HEK293 (cell line): ENCODE measurements around the gene FNDC3A.

Experiments
- CTCF ChIA-PET: fragments of 350-600 bp; formaldehyde crosslinking; extraction: SDS; loops from one replicate; lab custom pipeline; 2021; ENCODE audit warnings: antibody characterized with exemption; lab: Yijun Ruan, JAX
- POLR2A ChIA-PET: fragments of 300-600 bp; formaldehyde crosslinking; extraction: SDS; loops from one replicate; lab custom pipeline; 2020; ENCODE audit warnings: antibody characterized with exemption, inconsistent platforms; lab: Yijun Ruan, JAX
- H3K27ac ChIP-seq: fragments of 200-500 bp; sonication (Bioruptor generic); 2 replicates; pipeline ENCODE4 v1.5.1; 2014; ENCODE audit warnings: low read depth, low read length, control low read depth, inconsistent platforms; ENCODE audit errors: extremely low read depth
- H3K36me3 ChIP-seq, 2 experiments: fragments of 200-500 bp in 1 of 2; sonication (Bioruptor generic) in 1 of 2; 1 replicate in 1 of 2; 2 replicates in 1 of 2; pipeline ENCODE4 v1.5.1; 2014 to 2017; ENCODE audit warnings: inconsistent platforms in 2 of 2, low read length in 2 of 2; ENCODE audit not compliant: control insufficient read depth in 2 of 2, insufficient read depth in 1 of 2
- H3K4me1 ChIP-seq: fragments of 200-500 bp; sonication (Bioruptor generic); 2 replicates; pipeline ENCODE4 v1.5.1; 2014; ENCODE audit warnings: mild to moderate bottlenecking, low read length, inconsistent platforms; ENCODE audit not compliant: control insufficient read depth, insufficient read depth
- H3K4me3 ChIP-seq: 2 replicates; pipeline ENCODE4 v1.5.1; 2011; ENCODE audit warnings: low read depth, mild to moderate bottlenecking, control low read depth, low read length, moderate library complexity
- H3K9me3 ChIP-seq: fragments of 200-500 bp; sonication (Bioruptor generic); 2 replicates; pipeline ENCODE4 v1.5.1; 2014; ENCODE audit warnings: low read depth, low read length, inconsistent platforms; ENCODE audit not compliant: control insufficient read depth, insufficient read depth
- HOXC10 ChIP-seq: sonication (generic); formaldehyde crosslinking; IDR thresholded peaks from 2 replicates; pipeline ENCODE4 v1.8.1; 2023; ENCODE audit warnings: mild to moderate bottlenecking, missing genetic modification reagents
- KLF1 ChIP-seq: fragments of 450-650 bp; formaldehyde crosslinking; IDR thresholded peaks from 2 replicates; pipeline ENCODE4 v1.5.1; 2016; ENCODE audit warnings: missing biosample characterization, missing genetic modification characterization
- MEIS1 ChIP-seq: sonication (generic); formaldehyde crosslinking; IDR thresholded peaks from 2 replicates; pipeline ENCODE4 v1.8.1; 2022; ENCODE audit warnings: missing genetic modification reagents, mild to moderate bottlenecking, borderline replicate concordance
- PRDM1 ChIP-seq: fragments of 450-650 bp; formaldehyde crosslinking; IDR thresholded peaks from 2 replicates; pipeline ENCODE4; 2016; ENCODE audit warnings: missing biosample characterization, missing genetic modification characterization
- SP3 ChIP-seq: fragments of 450-650 bp; formaldehyde crosslinking; IDR thresholded peaks from 2 replicates; pipeline ENCODE4 v1.5.1; 2016; ENCODE audit warnings: missing biosample characterization, missing genetic modification characterization
- WT1 ChIP-seq: fragments of 450-650 bp; formaldehyde crosslinking; IDR thresholded peaks from 2 replicates; pipeline ENCODE4 v1.5.1; 2016; ENCODE audit warnings: missing biosample characterization, missing genetic modification characterization
- ZFHX2 ChIP-seq: fragments of 450-650 bp; formaldehyde crosslinking; conservative IDR thresholded peaks from 2 replicates; pipeline ENCODE4 v1.5.1; 2016; ENCODE audit warnings: missing biosample characterization, missing genetic modification characterization
- ZNF146 ChIP-seq: fragments of 450-650 bp; formaldehyde crosslinking; IDR thresholded peaks from 2 replicates; pipeline ENCODE4 v1.5.1; 2016; ENCODE audit warnings: missing biosample characterization, missing genetic modification characterization
- ZNF175 ChIP-seq: fragments of 450-650 bp; formaldehyde crosslinking; IDR thresholded peaks from 2 replicates; pipeline ENCODE4 v1.5.1; 2016; ENCODE audit warnings: missing biosample characterization, missing genetic modification characterization
- ZNF2 ChIP-seq: fragments of 450-650 bp; formaldehyde crosslinking; IDR thresholded peaks from 2 replicates; pipeline ENCODE4 v1.5.1; 2016; ENCODE audit warnings: missing biosample characterization, missing genetic modification characterization
- ZNF266 ChIP-seq: fragments of 450-650 bp; formaldehyde crosslinking; IDR thresholded peaks from 2 replicates; pipeline ENCODE4 v1.5.1; 2016; ENCODE audit warnings: missing biosample characterization, missing genetic modification characterization, low read depth
- ZNF274 ChIP-seq, 2 experiments: fragments of 200-500 bp in 1 of 2; fragments of 450-650 bp in 1 of 2; sonication (Bioruptor generic) in 1 of 2; formaldehyde crosslinking in 1 of 2; IDR thresholded peaks; 2 replicates each; pipeline versions ENCODE4 v1.5.1 to v1.6.1; 2014 to 2016; ENCODE audit warnings: borderline replicate concordance in 1 of 2, inconsistent platforms in 1 of 2, low read length in 1 of 2, missing biosample characterization in 1 of 2, missing genetic modification characterization in 1 of 2
- ZNF341 ChIP-seq: fragments of 450-650 bp; formaldehyde crosslinking; IDR thresholded peaks from 2 replicates; pipeline ENCODE4; 2016; ENCODE audit warnings: low read depth, missing biosample characterization, missing genetic modification characterization
- ZNF366 ChIP-seq: fragments of 450-650 bp; formaldehyde crosslinking; conservative IDR thresholded peaks from 2 replicates; pipeline ENCODE4 v1.5.1; 2016; ENCODE audit warnings: missing biosample characterization, missing genetic modification characterization
- ZNF391 ChIP-seq: fragments of 450-650 bp; formaldehyde crosslinking; IDR thresholded peaks from 2 replicates; pipeline ENCODE4 v1.5.1; 2016; ENCODE audit warnings: low read depth, missing biosample characterization, missing genetic modification characterization, borderline replicate concordance
- ZNF423 ChIP-seq: fragments of 450-650 bp; formaldehyde crosslinking; IDR thresholded peaks from 2 replicates; pipeline ENCODE4 v1.5.1; 2016; ENCODE audit warnings: missing biosample characterization, missing genetic modification characterization
- ZNF501 ChIP-seq: fragments of 450-650 bp; formaldehyde crosslinking; IDR thresholded peaks from 2 replicates; pipeline ENCODE4 v1.5.1; 2016; ENCODE audit warnings: missing biosample characterization, missing genetic modification characterization
- ZNF514 ChIP-seq: fragments of 450-650 bp; formaldehyde crosslinking; IDR thresholded peaks from 2 replicates; pipeline ENCODE4 v1.5.1; 2016; ENCODE audit warnings: missing biosample characterization, missing genetic modification characterization
- ZNF544 ChIP-seq: fragments of 450-650 bp; formaldehyde crosslinking; IDR thresholded peaks from 2 replicates; pipeline ENCODE4 v1.5.0; 2017; ENCODE audit warnings: missing biosample characterization, missing genetic modification characterization
- ZNF549 ChIP-seq: fragments of 450-650 bp; IDR thresholded peaks from 2 replicates; pipeline ENCODE4 v1.5.1; 2018; ENCODE audit warnings: missing biosample characterization, missing genetic modification characterization, mild to moderate bottlenecking, inconsistent platforms, moderate library complexity
- ZNF624 ChIP-seq: fragments of 450-650 bp; formaldehyde crosslinking; IDR thresholded peaks from 2 replicates; pipeline ENCODE4 v1.5.1; 2017; ENCODE audit warnings: missing biosample characterization, missing genetic modification characterization
- ZNF768 ChIP-seq: fragments of 450-650 bp; formaldehyde crosslinking; IDR thresholded peaks from 2 replicates; pipeline ENCODE4 v1.5.1; 2018; ENCODE audit warnings: missing biosample characterization, mild to moderate bottlenecking, missing genetic modification characterization
- ZNF776 ChIP-seq: fragments of 450-650 bp; formaldehyde crosslinking; IDR thresholded peaks from 2 replicates; pipeline ENCODE4 v1.5.0; 2017; ENCODE audit warnings: missing biosample characterization, missing genetic modification characterization, borderline replicate concordance
- ZNF792 ChIP-seq: fragments of 450-650 bp; formaldehyde crosslinking; IDR thresholded peaks from 2 replicates; pipeline ENCODE4 v1.5.1; 2016; ENCODE audit warnings: missing biosample characterization, missing genetic modification characterization
- TF ChIP-seq, protein P1 (sequence below): fragments of 450-650 bp; formaldehyde crosslinking; conservative IDR thresholded peaks from 2 replicates; pipeline ENCODE4 v1.5.1; 2016; ENCODE audit warnings: low read depth, missing biosample characterization, missing genetic modification characterization
- TF ChIP-seq, protein P2 (sequence below): fragments of 450-650 bp; formaldehyde crosslinking; IDR thresholded peaks from 2 replicates; pipeline ENCODE4 v1.5.1; 2016; ENCODE audit warnings: missing biosample characterization, missing genetic modification characterization
- TF ChIP-seq, protein P3 (sequence below): fragments of 450-650 bp; formaldehyde crosslinking; IDR thresholded peaks from 2 replicates; pipeline ENCODE4 v1.5.1; 2017; ENCODE audit warnings: missing biosample characterization, missing genetic modification characterization
- TF ChIP-seq, protein P4 (sequence below): fragments of 450-650 bp; formaldehyde crosslinking; IDR thresholded peaks from 2 replicates; pipeline ENCODE4 v1.5.1; 2016; ENCODE audit warnings: missing biosample characterization, missing genetic modification characterization

Gene FNDC3A

DNA sequence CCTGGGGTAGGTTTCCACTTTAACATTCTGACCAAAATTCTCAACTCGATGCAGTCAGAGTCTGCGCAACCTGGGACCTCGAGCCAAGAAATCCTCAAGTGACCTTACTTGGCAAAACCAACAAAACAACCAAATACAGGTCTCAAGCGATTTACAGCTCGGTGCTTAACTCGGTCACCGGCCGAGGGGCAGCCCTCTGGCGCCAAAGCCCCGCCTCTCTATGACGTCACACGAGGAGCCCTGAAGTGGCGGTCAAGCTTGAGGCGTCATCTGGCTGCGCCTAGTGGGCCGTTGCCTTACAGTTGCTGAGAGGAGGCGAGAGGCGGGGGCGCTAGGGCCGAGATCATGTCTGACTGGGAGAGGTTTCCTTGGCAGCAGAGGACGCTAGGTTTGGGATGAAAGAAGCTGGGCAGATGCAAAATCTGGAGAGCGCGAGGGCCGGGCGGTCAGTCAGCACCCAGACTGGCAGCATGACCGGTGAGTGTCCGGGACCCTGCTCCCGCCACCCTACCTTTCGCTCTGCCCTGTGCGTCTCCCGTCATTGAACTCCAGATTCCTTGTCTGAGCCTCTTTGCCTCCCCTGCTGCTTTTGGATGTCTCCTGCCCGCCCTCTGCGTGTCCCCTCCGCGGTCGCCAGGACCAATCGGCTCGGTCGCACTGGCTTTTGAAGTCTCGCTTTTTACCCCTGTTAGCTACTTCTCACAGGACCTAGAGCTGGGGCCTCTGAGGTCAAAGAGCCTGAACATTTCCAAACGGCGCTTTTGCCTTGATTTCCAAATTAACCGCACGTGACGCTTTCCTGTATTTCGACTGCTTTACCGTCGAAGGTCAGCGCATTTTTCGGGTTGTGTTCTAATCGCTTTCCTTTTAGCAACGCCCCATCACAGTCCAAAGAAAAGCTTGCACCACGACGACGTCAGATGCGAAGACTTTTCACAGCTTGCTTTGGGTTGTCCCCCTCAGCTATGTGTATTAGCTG is 272.2 kb downstream of the FNDC3A start, which contains the start of gene CDADC1:
TSS of gene CDADC1 (plus strand) at position 283 of the 979 bp plus-strand sequence. CDS start at position 396, 113 bp downstream.
- H3K4me1 ChIP-seq = 0 out of 2 replicates have a peak, but pooled peaks cover 2% of the 10 kb centered on the region
- CTCF ChIA-PET = interaction anchor here (1.4 kb wide), 1 partner anchor 33 kb away, joined by 3 read pairs; no protein-coding TSS in a partner anchor
- no peaks in the 10 kb centered on the region for H3K9me3 ChIP-seq
- peak within 1 kb of the TSS; percentile 83 for H3K4me3 ChIP-seq
- peak within 1 kb of the TSS; percentile 74 for H3K27ac ChIP-seq
- peaks cover 0 to 3% of the 10 kb centered on the region in 2 experiments; a peak in 2 of 3 replicates for H3K36me3 ChIP-seq
- POLR2A ChIA-PET = interaction anchor here (0.5 to 1.1 kb wide), 4 partner anchors 16 to 1153 kb away, joined by 3 to 4 read pairs (median 4); partner anchors contain the start of genes FNDC3A, MED4 and RCBTB2
- TF ChIP-seq ZNF366 = no peak
- TF ChIP-seq ZNF423 (tag by site-specific recombination) = peak; percentile 32; the same call in 1 of the 2 replicates
- peak; percentile 86 for TF ChIP-seq ZNF501 (tag by site-specific recombination)
- TF ChIP-seq ZNF274 (IDR thresholded peaks at IDR 0.05; ENCODE audit: low read length) = no peak
- TF ChIP-seq ZNF274 (tag by site-specific recombination; IDR thresholded peaks at IDR 0.05; ENCODE audit: borderline replicate concordance) = no peak
- no peak for TF ChIP-seq ZNF175 (tag by site-specific recombination)
- TF ChIP-seq ZNF768 = no peak
- no peak for TF ChIP-seq ZNF514 (tag by site-specific recombination)
- no peak for TF ChIP-seq ZNF266 (tag by site-specific recombination)
- TF ChIP-seq ZNF2 = peak; percentile 85; the same call in 1 of the 2 replicates
- TF ChIP-seq SP3 = peak; percentile 64
- TF ChIP-seq, protein P1, sequence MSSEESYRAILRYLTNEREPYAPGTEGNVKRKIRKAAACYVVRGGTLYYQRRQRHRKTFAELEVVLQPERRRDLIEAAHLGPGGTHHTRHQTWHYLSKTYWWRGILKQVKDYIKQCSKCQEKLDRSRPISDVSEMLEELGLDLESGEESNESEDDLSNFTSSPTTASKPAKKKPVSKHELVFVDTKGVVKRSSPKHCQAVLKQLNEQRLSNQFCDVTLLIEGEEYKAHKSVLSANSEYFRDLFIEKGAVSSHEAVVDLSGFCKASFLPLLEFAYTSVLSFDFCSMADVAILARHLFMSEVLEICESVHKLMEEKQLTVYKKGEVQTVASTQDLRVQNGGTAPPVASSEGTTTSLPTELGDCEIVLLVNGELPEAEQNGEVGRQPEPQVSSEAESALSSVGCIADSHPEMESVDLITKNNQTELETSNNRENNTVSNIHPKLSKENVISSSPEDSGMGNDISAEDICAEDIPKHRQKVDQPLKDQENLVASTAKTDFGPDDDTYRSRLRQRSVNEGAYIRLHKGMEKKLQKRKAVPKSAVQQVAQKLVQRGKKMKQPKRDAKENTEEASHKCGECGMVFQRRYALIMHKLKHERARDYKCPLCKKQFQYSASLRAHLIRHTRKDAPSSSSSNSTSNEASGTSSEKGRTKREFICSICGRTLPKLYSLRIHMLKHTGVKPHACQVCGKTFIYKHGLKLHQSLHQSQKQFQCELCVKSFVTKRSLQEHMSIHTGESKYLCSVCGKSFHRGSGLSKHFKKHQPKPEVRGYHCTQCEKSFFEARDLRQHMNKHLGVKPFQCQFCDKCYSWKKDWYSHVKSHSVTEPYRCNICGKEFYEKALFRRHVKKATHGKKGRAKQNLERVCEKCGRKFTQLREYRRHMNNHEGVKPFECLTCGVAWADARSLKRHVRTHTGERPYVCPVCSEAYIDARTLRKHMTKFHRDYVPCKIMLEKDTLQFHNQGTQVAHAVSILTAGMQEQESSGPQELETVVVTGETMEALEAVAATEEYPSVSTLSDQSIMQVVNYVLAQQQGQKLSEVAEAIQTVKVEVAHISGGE (tag by site-specific recombination) = no peak
- TF ChIP-seq ZNF391 (tag by site-specific recombination) = peak; percentile 43; the same call in 1 of the 2 replicates
- TF ChIP-seq ZFHX2 (tag by site-specific recombination) = peak; percentile 71
- TF ChIP-seq WT1 = 0 out of 2 replicates have a peak, but pooled peaks have one; percentile 19
- TF ChIP-seq, protein P2, sequence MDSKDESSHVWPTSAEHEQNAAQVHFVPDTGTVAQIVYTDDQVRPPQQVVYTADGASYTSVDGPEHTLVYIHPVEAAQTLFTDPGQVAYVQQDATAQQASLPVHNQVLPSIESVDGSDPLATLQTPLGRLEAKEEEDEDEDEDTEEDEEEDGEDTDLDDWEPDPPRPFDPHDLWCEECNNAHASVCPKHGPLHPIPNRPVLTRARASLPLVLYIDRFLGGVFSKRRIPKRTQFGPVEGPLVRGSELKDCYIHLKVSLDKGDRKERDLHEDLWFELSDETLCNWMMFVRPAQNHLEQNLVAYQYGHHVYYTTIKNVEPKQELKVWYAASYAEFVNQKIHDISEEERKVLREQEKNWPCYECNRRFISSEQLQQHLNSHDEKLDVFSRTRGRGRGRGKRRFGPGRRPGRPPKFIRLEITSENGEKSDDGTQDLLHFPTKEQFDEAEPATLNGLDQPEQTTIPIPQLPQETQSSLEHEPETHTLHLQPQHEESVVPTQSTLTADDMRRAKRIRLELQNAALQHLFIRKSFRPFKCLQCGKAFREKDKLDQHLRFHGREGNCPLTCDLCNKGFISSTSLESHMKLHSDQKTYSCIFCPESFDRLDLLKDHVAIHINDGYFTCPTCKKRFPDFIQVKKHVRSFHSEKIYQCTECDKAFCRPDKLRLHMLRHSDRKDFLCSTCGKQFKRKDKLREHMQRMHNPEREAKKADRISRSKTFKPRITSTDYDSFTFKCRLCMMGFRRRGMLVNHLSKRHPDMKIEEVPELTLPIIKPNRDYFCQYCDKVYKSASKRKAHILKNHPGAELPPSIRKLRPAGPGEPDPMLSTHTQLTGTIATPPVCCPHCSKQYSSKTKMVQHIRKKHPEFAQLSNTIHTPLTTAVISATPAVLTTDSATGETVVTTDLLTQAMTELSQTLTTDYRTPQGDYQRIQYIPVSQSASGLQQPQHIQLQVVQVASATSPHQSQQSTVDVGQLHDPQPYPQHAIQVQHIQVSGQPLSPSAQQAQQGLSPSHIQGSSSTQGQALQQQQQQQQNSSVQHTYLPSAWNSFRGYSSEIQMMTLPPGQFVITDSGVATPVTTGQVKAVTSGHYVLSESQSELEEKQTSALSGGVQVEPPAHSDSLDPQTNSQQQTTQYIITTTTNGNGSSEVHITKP (tag by site-specific recombination) = peak; percentile 96
- no peak for TF ChIP-seq ZNF792 (tag by site-specific recombination)
- no peak for TF ChIP-seq HOXC10
- no peak for TF ChIP-seq ZNF146 (tag by site-specific recombination)
- TF ChIP-seq KLF1 (tag by site-specific recombination) = no peak
- no peak for TF ChIP-seq ZNF544 (tag by site-specific recombination)
- TF ChIP-seq, protein P3, sequence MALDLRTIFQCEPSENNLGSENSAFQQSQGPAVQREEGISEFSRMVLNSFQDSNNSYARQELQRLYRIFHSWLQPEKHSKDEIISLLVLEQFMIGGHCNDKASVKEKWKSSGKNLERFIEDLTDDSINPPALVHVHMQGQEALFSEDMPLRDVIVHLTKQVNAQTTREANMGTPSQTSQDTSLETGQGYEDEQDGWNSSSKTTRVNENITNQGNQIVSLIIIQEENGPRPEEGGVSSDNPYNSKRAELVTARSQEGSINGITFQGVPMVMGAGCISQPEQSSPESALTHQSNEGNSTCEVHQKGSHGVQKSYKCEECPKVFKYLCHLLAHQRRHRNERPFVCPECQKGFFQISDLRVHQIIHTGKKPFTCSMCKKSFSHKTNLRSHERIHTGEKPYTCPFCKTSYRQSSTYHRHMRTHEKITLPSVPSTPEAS (tag by site-specific recombination) = no peak
- TF ChIP-seq, protein P4, sequence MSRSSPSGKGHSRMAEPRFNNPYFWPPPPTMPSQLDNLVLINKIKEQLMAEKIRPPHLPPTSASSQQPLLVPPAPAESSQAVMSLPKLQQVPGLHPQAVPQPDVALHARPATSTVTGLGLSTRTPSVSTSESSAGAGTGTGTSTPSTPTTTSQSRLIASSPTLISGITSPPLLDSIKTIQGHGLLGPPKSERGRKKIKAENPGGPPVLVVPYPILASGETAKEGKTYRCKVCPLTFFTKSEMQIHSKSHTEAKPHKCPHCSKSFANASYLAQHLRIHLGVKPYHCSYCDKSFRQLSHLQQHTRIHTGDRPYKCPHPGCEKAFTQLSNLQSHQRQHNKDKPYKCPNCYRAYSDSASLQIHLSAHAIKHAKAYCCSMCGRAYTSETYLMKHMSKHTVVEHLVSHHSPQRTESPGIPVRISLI = no peak
- TF ChIP-seq ZNF776 (tag by site-specific recombination) = no peak
- peak; percentile 79 for TF ChIP-seq ZNF341 (tag by site-specific recombination)
- TF ChIP-seq ZNF549 (tag by site-specific recombination) = no peak
- no peak for TF ChIP-seq ZNF624 (tag by site-specific recombination)
- TF ChIP-seq MEIS1 = no peak
- no peak for TF ChIP-seq PRDM1 (tag by site-specific recombination)
